HG02759 (cell line): Measurements from ENCODE around the gene MGMT.

Experiments used
- ATAC-seq: cut with Tn5 transposase; IDR thresholded peaks from one replicate; pipeline ENCODE4 v1.9.1; 2021; ENCODE audit warnings: mild to moderate bottlenecking, moderate library complexity; ENCODE audit not compliant: unreplicated experiment

The MGMT gene

GRCh38 chr10:129785536-129785981 is 318.5 kb downstream of the MGMT start:
- ATAC-seq = no peak

GRCh38 chr10:129786216-129786615 is 319.2 kb downstream of the MGMT start:
- ATAC-seq = no peak

GRCh38 chr10:129787557-129787956 is 320.5 kb downstream of the MGMT start:
- ATAC-seq = no peak

GRCh38 chr10:129788215-129788614 is 321.2 kb downstream of the MGMT start:
- no peak for ATAC-seq

- ATAC-seq = no peak
These were observed 323.8 kb downstream of the MGMT start for GRCh38 chr10:129790715-129791446.

- ATAC-seq = no peak
These were observed 325.1 kb downstream of the MGMT start for GRCh38 chr10:129792141-129792540.

- no peak for ATAC-seq
These were observed 325.8 kb downstream of the MGMT start for GRCh38 chr10:129792864-129793263.

- no peak for ATAC-seq
These were observed 326.4 kb downstream of the MGMT start for GRCh38 chr10:129793479-129793878.

GRCh38 chr10:129793996-129794395 is 327.0 kb downstream of the MGMT start:
- no peak for ATAC-seq

GRCh38 chr10:129796710-129797420 is 329.8 kb downstream of the MGMT start:
- ATAC-seq = no peak

- no peak for ATAC-seq
These were observed 332.9 kb downstream of the MGMT start for GRCh38 chr10:129799942-129800341.

GRCh38 chr10:129800796-129801340 is 333.8 kb downstream of the MGMT start:
- ATAC-seq = no peak

- ATAC-seq = no peak
These were observed 340.2 kb downstream of the MGMT start for GRCh38 chr10:129807211-129807610.

GRCh38 chr10:129808092-129808983 is 341.3 kb downstream of the MGMT start:
- no peak for ATAC-seq

- ATAC-seq = no peak
These were observed 342.4 kb downstream of the MGMT start for GRCh38 chr10:129809431-129809830.

- no peak for ATAC-seq
These were observed 342.8 kb downstream of the MGMT start for GRCh38 chr10:129809841-129810240.

GRCh38 chr10:129811208-129811607 is 344.2 kb downstream of the MGMT start:
- no peak for ATAC-seq

GRCh38 chr10:129812398-129812797 is 345.4 kb downstream of the MGMT start:
- no peak for ATAC-seq

- no peak for ATAC-seq
These were observed 347.9 kb downstream of the MGMT start for GRCh38 chr10:129814681-129815646.
